Cardiac muscle cell (in vitro differentiated cells and primary cell): ENCODE data around the gene GPR176. TPM values are rescaled to one million over a fixed set of nuclear protein-coding genes. Genes with fewer than 3 reads are reported as not detected.

Experiments used
- DNase-seq, 2 donors: peaks; one replicate each; pipeline versions ENCODE4 v3.0.0 to v3.0.0-alpha.2; 2010 to 2017; ENCODE audit warnings: low read depth in 1 of 2, low spot score in 1 of 2
- H3K27ac ChIP-seq: fragments of 200-600 bp; sonication (generic); 2 replicates; pipeline ENCODE4 v1.5.1; 2016
- H3K27me3 ChIP-seq: fragments of 200-600 bp; sonication (generic); 2 replicates; pipeline ENCODE4 v1.6.0; 2016; ENCODE audit warnings: control low read depth
- H3K36me3 ChIP-seq: fragments of 200-600 bp; sonication (generic); 2 replicates; pipeline ENCODE4 v1.5.1; 2016; ENCODE audit warnings: control low read depth
- H3K4me1 ChIP-seq: fragments of 200-600 bp; sonication (generic); 2 replicates; pipeline ENCODE4 v1.8.1; 2017; ENCODE audit warnings: low read depth, mild to moderate bottlenecking, mixed run types
- H3K4me3 ChIP-seq: fragments of 200-600 bp; sonication (generic); 2 replicates; pipeline ENCODE4 v1.5.1; 2016; ENCODE audit warnings: mild to moderate bottlenecking
- H3K9me3 ChIP-seq: fragments of 200-600 bp; sonication (generic); 2 replicates; pipeline ENCODE4 v1.5.1; 2017; ENCODE audit warnings: low read depth, mild to moderate bottlenecking, control low read depth
- polyA plus RNA-seq: library from polyadenylated mRNA; unstranded; fragments of >200 nt; fragmentation: Nextera tagmentation; extraction: Ambion mirVana; gene quantifications from 2 replicates; pipeline ENCODE4 v1.2.1, GENCODE V29; 2016
- total RNA-seq: library from RNA; depleted of rRNA; stranded (reverse); fragments of >200 nt; gene quantifications from 2 replicates; pipeline ENCODE4 v1.2.3, GENCODE V29; 2016
- TF ChIP-seq, protein P1 (sequence below): IDR thresholded peaks from 2 replicates; pipeline ENCODE4 v1.5.1; 2012; ENCODE audit warnings: low read depth, mild to moderate bottlenecking, low read length

The GPR176 gene
- total and polyA plus RNA-seq, 2 experiments from 2014 or later: 1.4 to 5.6 TPM

DNA sequence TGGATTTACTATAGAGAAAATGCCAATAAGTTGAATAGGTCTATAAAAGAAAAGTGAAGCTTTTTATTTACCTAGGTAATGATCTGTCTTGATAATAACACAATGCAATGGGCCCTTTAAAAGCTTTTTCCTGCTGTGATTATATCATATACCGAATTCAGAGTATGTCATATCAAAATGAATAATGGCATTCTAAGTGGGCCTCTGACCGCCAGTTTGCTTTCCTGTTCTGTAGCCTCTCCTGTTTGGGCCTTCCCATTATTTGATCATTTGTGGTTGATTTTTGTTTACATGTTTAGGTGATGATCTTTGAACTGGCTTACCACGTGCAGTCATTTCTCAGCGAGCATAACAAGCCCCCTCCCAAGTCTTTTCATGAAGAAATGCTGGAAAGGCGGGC, 28.8 kb upstream of the GPR176 start:
- H3K4me3 ChIP-seq: no peak overlapping the region
- no peak for DNase-seq
- TF ChIP-seq, protein P1, sequence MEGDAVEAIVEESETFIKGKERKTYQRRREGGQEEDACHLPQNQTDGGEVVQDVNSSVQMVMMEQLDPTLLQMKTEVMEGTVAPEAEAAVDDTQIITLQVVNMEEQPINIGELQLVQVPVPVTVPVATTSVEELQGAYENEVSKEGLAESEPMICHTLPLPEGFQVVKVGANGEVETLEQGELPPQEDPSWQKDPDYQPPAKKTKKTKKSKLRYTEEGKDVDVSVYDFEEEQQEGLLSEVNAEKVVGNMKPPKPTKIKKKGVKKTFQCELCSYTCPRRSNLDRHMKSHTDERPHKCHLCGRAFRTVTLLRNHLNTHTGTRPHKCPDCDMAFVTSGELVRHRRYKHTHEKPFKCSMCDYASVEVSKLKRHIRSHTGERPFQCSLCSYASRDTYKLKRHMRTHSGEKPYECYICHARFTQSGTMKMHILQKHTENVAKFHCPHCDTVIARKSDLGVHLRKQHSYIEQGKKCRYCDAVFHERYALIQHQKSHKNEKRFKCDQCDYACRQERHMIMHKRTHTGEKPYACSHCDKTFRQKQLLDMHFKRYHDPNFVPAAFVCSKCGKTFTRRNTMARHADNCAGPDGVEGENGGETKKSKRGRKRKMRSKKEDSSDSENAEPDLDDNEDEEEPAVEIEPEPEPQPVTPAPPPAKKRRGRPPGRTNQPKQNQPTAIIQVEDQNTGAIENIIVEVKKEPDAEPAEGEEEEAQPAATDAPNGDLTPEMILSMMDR: no peak
- H3K36me3 ChIP-seq: peaks cover 28% of the 10 kb centered on the region
- H3K4me1 ChIP-seq: no peaks in the 10 kb centered on the region
- H3K9me3 ChIP-seq: no peaks in the 10 kb centered on the region
- H3K27ac ChIP-seq: no peak overlapping the region
- H3K27me3 ChIP-seq: no peaks in the 10 kb centered on the region

DNA sequence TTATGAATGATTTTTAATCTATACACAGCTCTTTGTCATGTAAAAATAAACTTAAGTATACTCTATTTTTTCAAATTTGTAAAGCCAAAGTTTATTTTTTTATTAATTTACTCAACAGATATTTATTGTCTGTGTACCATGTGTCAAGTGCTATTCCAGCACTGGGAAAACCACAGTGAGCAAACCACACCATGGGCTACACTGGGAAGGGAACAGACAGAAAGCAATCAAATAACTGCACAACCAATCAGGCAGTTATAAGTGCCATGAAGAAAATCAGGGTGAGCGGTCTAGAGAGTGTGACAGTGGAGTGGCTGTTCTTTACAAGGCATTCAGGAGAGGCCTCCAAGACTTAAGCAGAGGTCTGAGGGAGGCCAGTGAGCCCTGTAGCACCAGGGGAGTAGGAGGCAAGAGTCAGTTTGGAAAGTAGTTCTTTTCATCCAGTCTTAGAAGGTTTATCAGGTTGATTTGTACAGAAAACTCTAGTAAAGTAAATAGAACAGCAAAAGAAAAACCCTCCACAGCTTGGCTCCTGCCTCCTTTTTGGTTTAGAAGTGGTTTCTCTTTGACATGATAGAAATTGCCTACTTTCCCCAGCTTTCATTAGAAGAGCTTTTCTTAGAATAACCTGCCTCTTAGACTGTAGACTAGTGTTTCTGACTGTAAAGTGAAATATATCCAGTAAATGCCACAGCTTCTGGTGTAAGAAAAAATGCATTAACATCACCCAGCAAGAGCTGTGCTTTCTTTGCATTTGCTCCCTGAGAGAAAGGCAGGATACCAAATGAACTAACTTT, 27.5 kb upstream of the GPR176 start:
- H3K36me3 ChIP-seq: peaks cover 29% of the 10 kb centered on the region
- TF ChIP-seq, protein P1: no peak

DNA sequence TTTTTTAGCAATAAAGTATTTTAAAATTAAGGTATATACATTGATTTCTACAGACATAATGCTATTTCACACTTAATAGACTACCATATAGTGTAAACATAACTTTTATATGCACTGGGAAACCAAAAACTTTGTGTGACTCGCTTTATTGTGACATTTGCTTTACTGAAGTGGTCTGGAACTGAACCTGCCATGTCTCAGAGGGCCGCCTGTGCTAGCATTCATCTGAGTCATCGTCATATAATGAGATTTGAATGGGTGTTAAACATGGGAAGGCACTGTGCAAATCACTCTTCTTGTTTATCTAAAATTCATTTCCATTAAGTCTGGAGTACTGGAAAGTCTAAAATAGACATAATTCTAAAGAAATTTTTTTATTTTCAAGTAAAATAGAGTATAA, 26.8 kb upstream of the GPR176 start:
- Histone ChIP-seq H3K4me3 (no peak overlapping the region), H3K4me1 (no peaks in the 10 kb centered on the region), H3K27ac (no peak overlapping the region), H3K9me3 (no peaks in the 10 kb centered on the region), H3K27me3 (no peaks in the 10 kb centered on the region), H3K36me3 (peaks cover 29% of the 10 kb centered on the region)
- TF ChIP-seq, protein P1: no peak
- no peak for DNase-seq

More for the DNA sequence above, 27.5 kb upstream of the GPR176 start:
- Histone ChIP-seq H3K27ac (no peak overlapping the region), H3K4me1 (no peaks in the 10 kb centered on the region), H3K9me3 (no peaks in the 10 kb centered on the region), H3K27me3 (no peaks in the 10 kb centered on the region), H3K4me3 (no peak overlapping the region)
- DNase-seq: no peak

DNA sequence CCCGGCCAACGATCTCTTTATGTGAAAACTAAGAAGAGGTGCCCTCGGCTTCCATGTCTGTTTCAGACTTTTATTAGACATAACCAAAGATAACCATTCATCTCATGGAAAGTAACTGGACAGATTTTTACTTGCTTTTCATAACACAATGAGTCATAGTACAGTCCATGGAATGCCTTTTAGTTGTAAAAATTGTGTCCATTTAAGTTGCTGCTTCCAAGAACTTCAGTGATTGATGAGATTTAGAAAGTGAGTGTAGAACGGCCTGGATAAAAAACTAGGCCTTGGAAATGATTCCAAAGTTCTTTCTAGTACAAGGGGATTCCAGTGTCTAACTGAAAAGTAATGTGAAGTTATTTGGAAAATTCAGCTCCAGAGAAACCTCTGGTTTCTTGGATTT, 24.7 kb upstream of the GPR176 start:
- Histone ChIP-seq H3K9me3 (no peaks in the 10 kb centered on the region), H3K27ac (no peak overlapping the region), H3K4me3 (no peak overlapping the region), H3K4me1 (no peaks in the 10 kb centered on the region), H3K27me3 (no peaks in the 10 kb centered on the region), H3K36me3 (peaks cover 25% of the 10 kb centered on the region)
- DNase-seq: peak in 1 of 2 donors; percentile 62
- TF ChIP-seq, protein P1: no peak

DNA sequence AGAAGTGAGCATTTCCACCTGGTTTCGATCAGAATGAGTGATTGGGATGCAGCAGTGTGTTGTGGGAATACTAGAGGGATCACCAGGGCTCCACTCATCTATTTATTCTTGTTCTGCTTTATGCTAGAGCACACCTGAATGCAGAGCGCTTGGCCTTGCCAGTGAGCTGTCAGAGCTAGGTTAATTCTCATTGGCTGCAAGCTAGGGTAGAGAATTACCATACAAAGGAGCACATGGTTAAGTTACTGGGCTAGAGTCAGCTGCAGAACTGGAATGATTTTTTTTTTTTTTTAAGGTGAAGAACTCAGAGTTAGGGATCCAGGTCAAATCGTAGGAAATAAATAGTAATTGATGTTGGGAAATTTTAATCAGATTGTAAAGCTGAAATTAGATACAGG, 22.7 kb upstream of the GPR176 start:
- TF ChIP-seq, protein P1: no peak
- Histone ChIP-seq H3K27ac (no peak overlapping the region), H3K4me1 (peaks cover 7% of the 10 kb centered on the region), H3K9me3 (no peaks in the 10 kb centered on the region), H3K36me3 (peaks cover 25% of the 10 kb centered on the region), H3K27me3 (no peaks in the 10 kb centered on the region), H3K4me3 (no peak overlapping the region)
- no peak for DNase-seq
